Activated T-cell treated with anti-CD3 and anti-CD28 coated beads, Interleukin-2, amount 50 U/mL, for 72 hours (primary cell): ENCODE measurements around the gene ENPP3. TPM values are rescaled to one million over a fixed set of nuclear protein-coding genes. Genes with fewer than 3 reads are reported as not detected.
"Not testable (repeated sequence)": the region's sequence is repeated elsewhere in the genome, so short reads cannot be mapped to it uniquely, and the experiment has no call there.

ENCODE experiments used
- ATAC-seq, 2 donors: fragments of 150-1000 bp; cut with Tn5 transposase; replicated peaks in 1 of 2; 2 replicates each; pipeline ENCODE4 v1.10.0; 2021; ENCODE audit warnings: moderate library complexity in 2 of 2, mild to moderate bottlenecking in 1 of 2
- DNase-seq, 2 donors: peaks; one replicate each; pipeline ENCODE4 v3.0.0; 2021 to 2022; ENCODE audit warnings: mixed read lengths in 1 of 2
- H3K27ac Mint-ChIP-seq: one replicate; pipeline ENCODE4 v1.8.0; 2022; ENCODE audit warnings: mild to moderate bottlenecking, moderate library complexity, mixed read lengths
- H3K27me3 Mint-ChIP-seq: one replicate; pipeline ENCODE4 v1.8.0; 2022; ENCODE audit warnings: low read depth, mixed read lengths
- H3K36me3 Mint-ChIP-seq, 2 donors: one replicate each; pipeline ENCODE4 v1.8.0; 2022; ENCODE audit warnings: mixed read lengths in 2 of 2, mild to moderate bottlenecking in 1 of 2; ENCODE audit not compliant: insufficient read depth in 2 of 2
- H3K4me1 Mint-ChIP-seq: one replicate; pipeline ENCODE4 v1.8.0; 2022; ENCODE audit warnings: low read depth, mixed read lengths
- H3K4me3 Mint-ChIP-seq, 2 donors: one replicate each; pipeline ENCODE4 v1.8.0; 2022; ENCODE audit warnings: mild to moderate bottlenecking in 2 of 2, mixed read lengths in 2 of 2, moderate library complexity in 2 of 2
- H3K9me3 Mint-ChIP-seq, 2 donors: one replicate each; pipeline ENCODE4 v1.8.0; 2022; ENCODE audit warnings: mixed read lengths in 2 of 2
- total RNA-seq, 2 donors: library from RNA; stranded (reverse); gene quantifications; one replicate each; pipeline ENCODE4 v1.2.3, GENCODE V29; 2022

Gene ENPP3
- total RNA-seq, 2 donors from 2014 or later, result 3.6 to 7.4 TPM

DNA sequence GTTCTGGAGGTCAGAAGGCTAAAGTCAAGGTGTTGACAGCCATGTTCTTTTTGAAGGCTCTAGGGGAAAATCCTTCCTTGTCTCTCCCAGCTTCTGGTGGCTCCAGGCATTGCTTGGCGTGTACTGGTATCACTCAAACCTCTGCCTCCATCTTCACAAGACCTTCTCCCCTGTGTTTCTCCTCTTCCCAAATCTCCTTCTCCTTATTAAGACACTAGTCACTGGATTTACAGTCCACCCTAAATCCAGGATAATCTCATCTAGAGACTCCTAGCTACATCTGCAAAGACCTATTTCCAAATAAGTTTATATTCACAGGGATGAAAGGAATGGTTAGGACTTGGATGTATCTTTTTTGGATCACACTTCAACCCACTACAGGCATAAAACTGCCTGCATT lies 99.7 kb downstream of the ENPP3 start:
- no peak for ATAC-seq
- Mint-ChIP-seq H3K27ac (no peak overlapping the region), H3K27me3 (no peaks in the 10 kb centered on the region)

GRCh38 chr6:131739136-131739535 lies 102.0 kb downstream of the ENPP3 start:
- H3K4me1 Mint-ChIP-seq, result no peaks in the 10 kb centered on the region
- ATAC-seq (no peak), DNase-seq (no peak)
- no peak overlapping the region for H3K27ac Mint-ChIP-seq
- no peaks in the 10 kb centered on the region for H3K36me3 Mint-ChIP-seq
- peaks cover 3% of the 10 kb centered on the region for H3K27me3 Mint-ChIP-seq
- no peak overlapping the region for H3K4me3 Mint-ChIP-seq
- H3K9me3 Mint-ChIP-seq, result no peaks in the 10 kb centered on the region

More for the DNA sequence above, 99.7 kb downstream of the ENPP3 start:
- Mint-ChIP-seq H3K36me3 (no peaks in the 10 kb centered on the region), H3K9me3 (no peaks in the 10 kb centered on the region), H3K4me3 (no peak overlapping the region), H3K4me1 (no peaks in the 10 kb centered on the region)
- DNase-seq, result no peak

GRCh38 chr6:131740161-131740560 lies 103.1 kb downstream of the ENPP3 start:
- no peak overlapping the region for H3K4me3 Mint-ChIP-seq
- no peaks in the 10 kb centered on the region for H3K9me3 Mint-ChIP-seq
- no peak for DNase-seq
- no peaks in the 10 kb centered on the region for H3K36me3 Mint-ChIP-seq
- H3K4me1 Mint-ChIP-seq, result no peaks in the 10 kb centered on the region
- peaks cover 6% of the 10 kb centered on the region for H3K27me3 Mint-ChIP-seq
- ATAC-seq, result no peak
- H3K27ac Mint-ChIP-seq, result no peak overlapping the region

DNA sequence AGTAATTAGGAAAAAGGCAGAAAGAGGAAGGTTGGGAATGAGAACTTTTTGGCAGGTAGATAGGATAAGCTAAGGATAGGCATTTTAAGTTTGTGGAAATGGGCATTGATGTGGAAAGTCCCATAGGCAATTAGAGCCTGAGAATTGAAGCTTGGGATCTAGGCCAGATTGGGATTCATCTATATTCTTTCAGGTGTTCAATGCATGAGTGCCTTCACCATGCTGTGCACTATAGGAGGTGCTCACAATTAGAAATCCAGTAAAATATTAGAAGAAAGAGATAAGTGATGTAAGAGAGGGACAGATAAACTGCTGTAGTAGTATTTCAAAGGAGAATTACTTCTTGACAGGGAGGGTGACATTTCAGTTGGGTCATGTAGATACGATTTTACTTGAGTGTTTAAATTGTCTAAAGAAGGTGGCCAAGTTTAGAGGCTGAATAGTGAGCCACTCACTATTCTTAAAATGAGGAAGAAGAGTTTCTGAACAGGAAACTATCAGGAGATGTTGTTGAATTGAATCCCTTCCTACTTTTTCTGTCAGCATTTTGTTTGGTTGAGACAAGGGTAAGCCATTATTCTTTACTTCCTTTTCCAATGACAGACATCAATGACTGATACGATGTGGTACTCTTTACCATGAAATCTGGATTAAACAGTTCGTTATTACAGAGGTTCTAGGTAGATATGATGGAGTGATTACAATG lies 104.7 kb downstream of the ENPP3 start:
- H3K27me3 Mint-ChIP-seq, result peaks cover 6% of the 10 kb centered on the region
- H3K36me3 Mint-ChIP-seq, result no peaks in the 10 kb centered on the region
- H3K27ac Mint-ChIP-seq, result no peak overlapping the region
- no peak for ATAC-seq
- DNase-seq, result no peak
- no peak overlapping the region for H3K4me3 Mint-ChIP-seq
- H3K9me3 Mint-ChIP-seq, result no peaks in the 10 kb centered on the region
- no peaks in the 10 kb centered on the region for H3K4me1 Mint-ChIP-seq

- DNase-seq, result no peak
- H3K27me3 Mint-ChIP-seq, result peaks cover 6% of the 10 kb centered on the region
Measured at GRCh38 chr6:131744432-131745287, 107.6 kb downstream of the ENPP3 start.

GRCh38 chr6:131745476-131745875 lies 108.4 kb downstream of the ENPP3 start:
- Mint-ChIP-seq H3K9me3 (no peaks in the 10 kb centered on the region), H3K27me3 (peaks cover 6% of the 10 kb centered on the region), H3K27ac (no peak overlapping the region), H3K4me3 (no peak overlapping the region), H3K4me1 (no peaks in the 10 kb centered on the region), H3K36me3 (no peaks in the 10 kb centered on the region)
- no peak for DNase-seq
- ATAC-seq, result no peak

More at GRCh38 chr6:131744432-131745287, 107.6 kb downstream of the ENPP3 start:
- H3K27ac Mint-ChIP-seq, result no peak overlapping the region
- no peaks in the 10 kb centered on the region for H3K36me3 Mint-ChIP-seq
- H3K9me3 Mint-ChIP-seq, result no peaks in the 10 kb centered on the region
- no peaks in the 10 kb centered on the region for H3K4me1 Mint-ChIP-seq
- no peak for ATAC-seq
- no peak overlapping the region for H3K4me3 Mint-ChIP-seq

GRCh38 chr6:131747821-131748353 lies 110.8 kb downstream of the ENPP3 start:
- Mint-ChIP-seq H3K4me1 (no peaks in the 10 kb centered on the region), H3K27ac (no peak overlapping the region), H3K9me3 (no peaks in the 10 kb centered on the region), H3K27me3 (peaks cover 6% of the 10 kb centered on the region), H3K36me3 (no peaks in the 10 kb centered on the region), H3K4me3 (no peak overlapping the region)
- DNase-seq, result no peak
- ATAC-seq, result no peak

DNA sequence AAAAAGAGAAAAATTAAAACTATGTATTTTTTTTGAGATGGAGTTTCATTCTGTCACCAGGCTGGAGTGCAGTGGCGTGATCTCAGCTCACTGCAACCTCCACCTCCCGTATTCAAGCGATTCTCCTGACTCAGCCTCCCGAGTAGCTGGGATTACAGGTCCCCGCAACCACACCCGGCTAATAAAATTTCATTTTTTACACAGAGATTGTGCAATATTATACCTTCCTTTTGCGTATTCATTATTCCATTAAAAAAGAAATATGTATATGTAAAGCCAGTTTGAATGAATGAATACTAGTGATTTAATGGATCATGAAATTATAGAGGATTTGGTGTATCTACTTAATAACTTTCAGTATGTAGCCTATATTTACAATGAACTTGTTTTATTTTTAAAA lies 111.9 kb downstream of the ENPP3 start:
- peaks cover 9% of the 10 kb centered on the region for H3K27me3 Mint-ChIP-seq

GRCh38 chr6:131751012-131751715 lies 114.1 kb downstream of the ENPP3 start:
- not testable (repeated sequence) for ATAC-seq, H3K4me1 Mint-ChIP-seq, H3K27ac Mint-ChIP-seq, H3K4me3 Mint-ChIP-seq, DNase-seq, H3K9me3 Mint-ChIP-seq, H3K36me3 Mint-ChIP-seq
- H3K27me3 Mint-ChIP-seq, result peaks cover 26% of the 10 kb centered on the region

More for the DNA sequence above, 111.9 kb downstream of the ENPP3 start:
- ATAC-seq (no peak), DNase-seq (no peak)
- Mint-ChIP-seq H3K36me3 (no peaks in the 10 kb centered on the region), H3K4me1 (no peaks in the 10 kb centered on the region), H3K27ac (no peak overlapping the region), H3K9me3 (no peaks in the 10 kb centered on the region), H3K4me3 (no peak overlapping the region)

- H3K27ac Mint-ChIP-seq, result no peak overlapping the region
- DNase-seq (no peak), ATAC-seq (no peak)
- H3K4me1 Mint-ChIP-seq, result no peaks in the 10 kb centered on the region
- no peaks in the 10 kb centered on the region for H3K9me3 Mint-ChIP-seq
- no peak overlapping the region for H3K4me3 Mint-ChIP-seq
- peaks cover 44% of the 10 kb centered on the region for H3K27me3 Mint-ChIP-seq
- H3K36me3 Mint-ChIP-seq, result no peaks in the 10 kb centered on the region
Measured at GRCh38 chr6:131754088-131754487, 117.0 kb downstream of the ENPP3 start.

DNA sequence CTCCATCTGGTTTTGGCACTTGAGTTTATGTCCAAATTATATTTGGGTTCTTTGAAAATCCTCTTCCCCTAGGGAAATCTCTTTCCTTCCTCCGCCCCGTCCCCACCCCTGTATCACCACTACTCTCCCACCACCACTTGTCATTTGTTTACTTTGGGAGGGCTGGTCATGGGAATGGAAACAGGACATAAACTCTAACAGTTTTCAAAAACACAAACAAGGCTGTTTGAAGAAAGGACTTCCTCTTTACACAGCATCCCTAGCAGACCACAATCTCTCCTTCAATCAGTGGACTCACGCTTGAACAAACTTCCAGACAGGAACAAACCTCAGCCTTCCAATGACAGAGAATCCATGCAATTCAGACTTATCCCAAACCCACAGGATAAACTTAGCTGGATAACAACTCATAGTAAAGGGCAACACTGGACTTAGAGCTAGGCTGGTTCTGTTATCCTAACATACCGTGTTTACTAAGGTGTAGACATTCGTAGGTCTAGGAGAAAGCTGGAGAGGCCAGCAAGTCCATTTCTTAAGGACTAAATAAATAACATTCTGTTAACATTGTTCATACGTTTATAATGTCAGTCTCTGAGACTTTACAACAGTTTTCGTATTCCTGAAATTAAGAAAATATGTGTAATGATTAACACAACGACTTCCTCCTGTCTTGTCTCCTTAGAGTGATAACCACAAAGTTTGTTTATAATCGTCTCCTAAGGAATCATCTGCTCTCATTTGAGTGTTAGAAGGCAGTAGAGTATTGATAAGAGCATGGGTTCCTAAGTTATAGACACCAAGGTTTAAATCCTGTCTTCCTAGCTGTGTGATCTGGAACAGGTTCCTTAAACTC lies 117.8 kb downstream of the ENPP3 start:
- ATAC-seq, result no peak
- no peaks in the 10 kb centered on the region for H3K4me1 Mint-ChIP-seq
- no peak overlapping the region for H3K4me3 Mint-ChIP-seq
- H3K9me3 Mint-ChIP-seq, result no peaks in the 10 kb centered on the region
- no peaks in the 10 kb centered on the region for H3K36me3 Mint-ChIP-seq
- H3K27me3 Mint-ChIP-seq, result peaks cover 48% of the 10 kb centered on the region
- no peak overlapping the region for H3K27ac Mint-ChIP-seq
- DNase-seq, result no peak

GRCh38 chr6:131755597-131755996 lies 118.5 kb downstream of the ENPP3 start:
- no peak for DNase-seq
- Mint-ChIP-seq H3K27me3 (peaks cover 51% of the 10 kb centered on the region), H3K27ac (no peak overlapping the region), H3K4me1 (no peaks in the 10 kb centered on the region), H3K4me3 (no peak overlapping the region), H3K9me3 (no peaks in the 10 kb centered on the region), H3K36me3 (no peaks in the 10 kb centered on the region)
- ATAC-seq, result no peak
